Mesendoderm (in vitro differentiated cells): ENCODE data around the gene RENBP. TPM values are rescaled to one million over a fixed set of nuclear protein-coding genes. Genes with fewer than 3 reads are reported as not detected.

Experiments
- DNase-seq: peaks from one replicate; pipeline ENCODE4 v3.0.0; 2013
- H2AK5ac ChIP-seq: 2 replicates; pipeline ENCODE4 v1.6.1; 2013; ENCODE audit warnings: low read length, inconsistent platforms
- H2BK120ac ChIP-seq: 2 replicates; pipeline ENCODE4 v1.6.1; 2013; ENCODE audit warnings: low read depth, mild to moderate bottlenecking, low read length, moderate library complexity, mixed read lengths
- H2BK15ac ChIP-seq: replicated peaks from 2 replicates; pipeline ENCODE4 v1.6.1; 2013; ENCODE audit warnings: low read depth, mild to moderate bottlenecking, moderate library complexity
- H2BK5ac ChIP-seq: 2 replicates; pipeline ENCODE4 v1.6.1; 2013; ENCODE audit warnings: low read length, inconsistent platforms
- H3K18ac ChIP-seq: 2 replicates; pipeline ENCODE4 v1.6.1; 2013; ENCODE audit warnings: mild to moderate bottlenecking, low read length, mixed read lengths
- H3K23ac ChIP-seq: one replicate; pipeline ENCODE4 v1.6.1; 2013; ENCODE audit warnings: low read length
- H3K27ac ChIP-seq: 2 replicates; pipeline ENCODE4 v1.5.1; 2013; ENCODE audit warnings: low read depth, mild to moderate bottlenecking, inconsistent platforms, low read length, moderate library complexity
- H3K27me3 ChIP-seq: 2 replicates; pipeline ENCODE4 v1.6.1; 2013; ENCODE audit warnings: low read length, control low read depth, mild to moderate bottlenecking, inconsistent platforms; ENCODE audit not compliant: insufficient read depth, poor library complexity
- H3K36me3 ChIP-seq: 2 replicates; pipeline ENCODE4 v1.6.1; 2013; ENCODE audit warnings: low read length, inconsistent platforms; ENCODE audit not compliant: control insufficient read depth, insufficient read depth
- H3K4ac ChIP-seq: one replicate; pipeline ENCODE4 v1.6.1; 2013; ENCODE audit warnings: low read depth, mild to moderate bottlenecking, low read length, moderate library complexity
- H3K4me1 ChIP-seq: 2 replicates; pipeline ENCODE4 v1.6.1; 2013; ENCODE audit warnings: low read depth, low read length, inconsistent platforms; ENCODE audit not compliant: control insufficient read depth
- H3K4me2 ChIP-seq: 2 replicates; pipeline ENCODE4 v1.6.1; 2013; ENCODE audit warnings: low read length
- H3K4me3 ChIP-seq: 2 replicates; pipeline ENCODE4 v1.5.1; 2013; ENCODE audit warnings: mild to moderate bottlenecking, low read length
- H3K56ac ChIP-seq: one replicate; pipeline ENCODE4 v1.6.1; 2013; ENCODE audit warnings: low read length
- H3K79me1 ChIP-seq: 2 replicates; pipeline ENCODE4 v1.6.1; 2013; ENCODE audit warnings: low read length, inconsistent platforms
- H3K79me2 ChIP-seq: 2 replicates; pipeline ENCODE4 v1.6.1; 2013; ENCODE audit warnings: mild to moderate bottlenecking, low read length; ENCODE audit not compliant: control insufficient read depth, insufficient read depth
- H3K9ac ChIP-seq: 2 replicates; pipeline ENCODE4 v1.6.1; 2013; ENCODE audit warnings: low read length, inconsistent platforms
- H4K5ac ChIP-seq: one replicate; pipeline ENCODE4 v1.6.1; 2013; ENCODE audit warnings: low read length
- H4K8ac ChIP-seq: one replicate; pipeline ENCODE4 v1.6.1; 2013; ENCODE audit warnings: low read depth, mild to moderate bottlenecking, control low read depth, low read length, moderate library complexity
- WGBS: extraction: QIAGEN DNeasy Blood & Tissue Kit; methylation state at CpG from one replicate; pipeline ENCODE4 v1.1.7; 2013; ENCODE audit warnings: low lambda C conversion rate, missing lambda C conversion rate; ENCODE audit not compliant: insufficient coverage; ENCODE audit errors: extremely low coverage; 5-methylcytosine and 5-hydroxymethylcytosine counted together
- polyA plus RNA-seq, 2 experiments: library from polyadenylated mRNA; stranded (reverse); fragments of 200-250 nt; gene quantifications; one replicate each; pipeline ENCODE4 v1.2.3, GENCODE V29; 2013

Gene RENBP
- polyA plus RNA-seq (2013, experiment 1 of 2) = 1.8 TPM
- 1.7 TPM for polyA plus RNA-seq (2013, experiment 2 of 2)

DNA sequence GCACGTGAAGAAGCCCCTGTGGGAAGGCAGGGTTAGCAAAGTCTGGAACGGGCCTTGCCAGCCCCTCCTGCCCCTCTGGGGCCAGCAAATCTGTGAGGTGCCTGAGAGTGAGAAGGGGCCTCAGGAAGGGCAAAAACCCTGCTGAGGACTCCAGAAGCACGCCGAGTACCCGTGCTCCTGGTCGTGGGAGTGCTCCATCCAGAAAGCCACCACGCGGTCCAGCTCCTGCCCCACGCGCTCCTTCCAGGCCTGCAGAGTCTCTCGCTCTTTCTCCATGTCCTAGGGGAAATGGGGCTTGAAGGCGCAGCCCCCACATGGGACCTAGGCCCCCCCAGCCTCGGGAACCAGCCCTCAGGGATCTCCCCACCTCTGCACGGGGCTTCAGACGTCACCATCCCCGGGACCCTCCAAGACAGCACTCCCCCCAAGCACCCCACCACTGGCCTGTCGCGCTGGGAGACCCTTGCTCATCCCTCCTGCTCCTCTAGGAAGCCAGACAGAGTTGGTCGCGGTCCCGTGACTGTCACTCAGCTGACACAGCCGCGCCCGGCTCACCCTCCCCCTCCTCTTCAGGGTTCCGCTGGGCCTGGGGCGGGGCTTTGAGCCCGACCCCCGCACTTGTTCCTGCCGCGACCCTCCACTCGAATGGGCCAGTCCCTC, at the start of gene RENBP:
Gene RENBP (minus strand): TSS at position 504 of the 660 bp plus-strand sequence. CDS start 33 bp downstream, at position 471.
- Histone ChIP-seq H4K8ac (no peak within 1 kb of the TSS), H3K18ac (no peak within 1 kb of the TSS), H2AK5ac (no peak within 1 kb of the TSS), H3K23ac (peak within 1 kb of the TSS; percentile 9), H2BK15ac (no peak within 1 kb of the TSS), H3K4me1 (no peaks in the 10 kb centered on the region), H3K9ac (peak within 1 kb of the TSS; percentile 44), H2BK120ac (no peak within 1 kb of the TSS), H3K4me2 (no peak within 1 kb of the TSS), H4K5ac (no peak within 1 kb of the TSS), H3K27me3 (no peaks in the 10 kb centered on the region), H3K79me1 (no peaks in the 10 kb centered on the region), H3K56ac (peak within 1 kb of the TSS; percentile 56), H3K79me2 (no peaks in the 10 kb centered on the region), H2BK5ac (no peak within 1 kb of the TSS), H3K36me3 (no peaks in the 10 kb centered on the region), H3K27ac (no peak within 1 kb of the TSS), H3K4me3 (no peak within 1 kb of the TSS), H3K4ac (peak within 1 kb of the TSS; percentile 65)
- peak; percentile 68 for DNase-seq
- WGBS = no CpG with 5 or more reads among the region's 31 CpGs

DNA sequence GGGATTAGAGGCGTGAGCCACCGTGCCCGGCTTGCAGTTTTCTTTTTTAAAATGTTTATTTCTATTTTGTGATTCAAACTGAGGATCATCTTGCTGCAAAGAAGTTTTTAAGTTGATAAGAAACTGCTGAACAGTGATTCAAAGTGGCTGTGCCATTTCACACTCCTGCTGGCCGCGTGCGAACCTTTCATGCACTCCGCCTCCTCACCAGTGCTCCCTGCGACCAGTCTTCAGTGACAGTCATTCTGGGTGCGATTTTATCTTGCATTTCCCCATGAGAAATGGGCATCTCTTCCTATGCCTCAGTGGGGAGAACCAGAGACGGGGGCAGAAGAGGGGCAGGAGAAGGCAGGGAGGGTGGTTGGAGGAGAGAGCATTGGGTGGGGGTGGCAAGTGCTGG, 49.5 kb upstream of the RENBP start:
- H3K79me1 ChIP-seq = no peaks in the 10 kb centered on the region

DNA sequence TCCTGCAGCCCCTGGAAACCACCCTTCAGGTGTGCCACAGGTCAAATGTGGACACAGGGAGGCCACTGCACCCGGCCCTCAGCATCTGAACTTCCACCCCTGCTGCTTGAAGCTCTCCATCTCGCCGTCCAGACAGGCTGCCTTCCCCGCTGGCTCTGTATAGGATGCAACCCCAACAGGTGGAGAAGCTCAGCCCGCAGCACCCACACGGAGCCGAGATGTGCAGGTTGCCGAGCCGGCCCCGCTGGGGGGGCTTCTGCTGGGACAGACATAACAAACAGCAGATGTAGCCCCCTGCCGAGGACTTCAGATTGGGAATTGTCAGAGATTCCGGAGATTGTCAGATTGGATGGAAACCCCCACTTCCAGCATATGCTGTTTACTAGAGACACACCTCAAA, 48.6 kb upstream of the RENBP start:
- Histone ChIP-seq H3K4me1 (no peaks in the 10 kb centered on the region), H3K79me2 (no peaks in the 10 kb centered on the region), H3K23ac (no peak overlapping the region), H2BK5ac (no peak overlapping the region), H2AK5ac (no peak overlapping the region), H3K4ac (no peak overlapping the region), H2BK15ac (no peak overlapping the region), H3K4me3 (no peak overlapping the region), H3K36me3 (no peaks in the 10 kb centered on the region), H3K9ac (no peak overlapping the region), H3K56ac (no peak overlapping the region), H3K18ac (no peak overlapping the region), H3K79me1 (no peaks in the 10 kb centered on the region), H3K27me3 (no peaks in the 10 kb centered on the region), H4K8ac (no peak overlapping the region), H4K5ac (no peak overlapping the region), H2BK120ac (no peak overlapping the region), H3K4me2 (no peak overlapping the region), H3K27ac (no peak overlapping the region)
- no CpG with 5 or more reads among the region's 12 CpGs for WGBS
- no peak for DNase-seq

More for the DNA sequence above, 49.5 kb upstream of the RENBP start:
- H2BK15ac ChIP-seq = no peak overlapping the region
- H4K8ac ChIP-seq = no peak overlapping the region
- H3K56ac ChIP-seq = no peak overlapping the region
- no peak overlapping the region for H4K5ac ChIP-seq
- H3K27ac ChIP-seq = no peak overlapping the region
- no peak overlapping the region for H2BK5ac ChIP-seq
- no peak overlapping the region for H3K4me3 ChIP-seq
- no peak overlapping the region for H2BK120ac ChIP-seq
- H3K36me3 ChIP-seq = no peaks in the 10 kb centered on the region
- H3K27me3 ChIP-seq = no peaks in the 10 kb centered on the region
- no peak overlapping the region for H2AK5ac ChIP-seq
- no peaks in the 10 kb centered on the region for H3K4me1 ChIP-seq
- H3K4ac ChIP-seq = no peak overlapping the region
- no CpG with 5 or more reads among the region's 10 CpGs for WGBS
- H3K9ac ChIP-seq = no peak overlapping the region
- no peak overlapping the region for H3K18ac ChIP-seq
- DNase-seq = no peak
- H3K4me2 ChIP-seq = no peak overlapping the region
- H3K79me2 ChIP-seq = no peaks in the 10 kb centered on the region
- no peak overlapping the region for H3K23ac ChIP-seq

DNA sequence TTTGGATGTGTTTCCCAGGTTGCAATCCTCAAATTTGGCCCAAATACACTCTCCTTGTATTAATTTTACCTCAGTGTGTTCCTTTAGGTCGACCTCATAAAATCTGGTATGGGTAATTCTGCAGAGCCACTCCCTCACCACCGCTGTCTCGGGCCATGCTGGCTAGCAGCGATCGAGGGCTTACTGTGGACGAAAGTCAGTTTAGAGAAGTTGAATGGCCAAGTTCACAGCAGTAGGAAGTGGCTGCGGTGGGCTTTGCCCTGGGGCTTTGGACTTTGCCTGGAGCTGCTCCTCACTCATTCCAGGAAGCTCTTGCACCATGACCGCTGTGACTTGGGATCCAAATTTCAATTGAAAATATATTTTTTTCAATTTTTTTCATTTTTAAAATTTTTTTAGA, 47.7 kb upstream of the RENBP start:
- no peak overlapping the region for H3K56ac ChIP-seq
- no peak overlapping the region for H2BK5ac ChIP-seq
- no peak overlapping the region for H2BK120ac ChIP-seq
- H3K4me1 ChIP-seq = no peaks in the 10 kb centered on the region
- no peak overlapping the region for H3K27ac ChIP-seq
- no peak overlapping the region for H4K5ac ChIP-seq
- no peak overlapping the region for H2AK5ac ChIP-seq
- DNase-seq = no peak
- H3K18ac ChIP-seq = no peak overlapping the region
- H3K4ac ChIP-seq = no peak overlapping the region
- no peaks in the 10 kb centered on the region for H3K79me1 ChIP-seq
- H3K79me2 ChIP-seq = no peaks in the 10 kb centered on the region
- H3K4me3 ChIP-seq = no peak overlapping the region
- no peak overlapping the region for H4K8ac ChIP-seq
- no peaks in the 10 kb centered on the region for H3K36me3 ChIP-seq
- H3K4me2 ChIP-seq = no peak overlapping the region
- H2BK15ac ChIP-seq = no peak overlapping the region
- no CpG with 5 or more reads among the region's 8 CpGs for WGBS
- H3K23ac ChIP-seq = no peak overlapping the region
- H3K9ac ChIP-seq = no peak overlapping the region
- H3K27me3 ChIP-seq = no peaks in the 10 kb centered on the region

DNA sequence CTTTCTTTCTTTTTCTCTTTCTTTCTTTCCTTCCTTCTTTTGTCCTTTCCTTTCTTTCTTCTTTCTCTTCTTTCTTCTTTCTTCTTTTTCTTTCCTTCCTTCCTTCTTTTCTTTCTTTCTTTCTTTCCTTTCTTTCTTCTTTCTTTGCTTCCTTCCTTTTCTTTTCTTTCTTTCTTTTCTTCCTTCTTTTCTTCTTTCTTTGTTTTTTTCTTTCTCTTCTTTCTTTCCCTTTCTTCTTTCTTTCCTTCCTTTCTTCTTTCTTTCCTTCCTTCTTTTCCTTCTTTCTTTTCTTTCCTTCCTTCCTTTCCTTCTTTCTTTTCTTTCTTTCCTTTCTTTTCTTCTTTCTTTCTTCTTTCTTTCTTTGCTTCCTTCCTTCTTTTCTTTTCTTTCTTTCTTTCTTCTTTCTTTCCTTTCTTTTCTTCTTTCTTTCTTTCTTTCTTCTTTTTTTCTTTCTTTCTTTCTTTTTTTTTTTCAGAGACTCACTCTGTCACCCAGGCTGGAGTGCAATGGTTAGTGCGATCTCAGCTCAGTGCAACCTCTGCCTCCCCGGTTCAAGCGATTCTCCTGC, 46.7 kb upstream of the RENBP start:
- no peaks in the 10 kb centered on the region for H3K79me1 ChIP-seq
- no peak overlapping the region for H4K5ac ChIP-seq
- no peak overlapping the region for H3K27ac ChIP-seq
- H3K18ac ChIP-seq = no peak overlapping the region
- H2BK15ac ChIP-seq = no peak overlapping the region
- H2BK120ac ChIP-seq = no peak overlapping the region
- no peak overlapping the region for H3K23ac ChIP-seq
- H3K4me3 ChIP-seq = no peak overlapping the region
- no peak overlapping the region for H3K4ac ChIP-seq
- no peak overlapping the region for H4K8ac ChIP-seq
- H2AK5ac ChIP-seq = no peak overlapping the region
- H3K9ac ChIP-seq = no peak overlapping the region
- no peaks in the 10 kb centered on the region for H3K27me3 ChIP-seq
- no peak overlapping the region for H3K4me2 ChIP-seq
- H3K4me1 ChIP-seq = no peaks in the 10 kb centered on the region
- no CpG with 5 or more reads among the region's 3 CpGs for WGBS
- H2BK5ac ChIP-seq = no peak overlapping the region
- DNase-seq = no peak
- H3K56ac ChIP-seq = no peak overlapping the region
- H3K79me2 ChIP-seq = no peaks in the 10 kb centered on the region
- no peaks in the 10 kb centered on the region for H3K36me3 ChIP-seq
